NT2/D1 (cell line): ENCODE data around the gene HAUS8.

Experiments
- SUZ12 ChIP-seq: IDR thresholded peaks from 2 replicates; pipeline ENCODE4 v1.6.1; 2011; ENCODE audit not compliant: insufficient read length, insufficient read depth; ENCODE audit errors: extremely low read depth
- ZNF274 ChIP-seq: IDR thresholded peaks from 2 replicates; pipeline ENCODE4 v1.6.1; 2011; ENCODE audit warnings: mild to moderate bottlenecking, low read depth, low read length

GRCh38 chr19:17022738-17023137 is 52.5 kb downstream of the HAUS8 start:
- TF ChIP-seq ZNF274: no peak
- no peak for TF ChIP-seq SUZ12
